ENCODE data around the gene RETREG1.

Gene RETREG1

GRCh38 chr5:16524286-16524685, 92.5 kb downstream of the RETREG1 start:
- no peak for DNase-seq (ENCODE audit: low read depth)

DNA sequence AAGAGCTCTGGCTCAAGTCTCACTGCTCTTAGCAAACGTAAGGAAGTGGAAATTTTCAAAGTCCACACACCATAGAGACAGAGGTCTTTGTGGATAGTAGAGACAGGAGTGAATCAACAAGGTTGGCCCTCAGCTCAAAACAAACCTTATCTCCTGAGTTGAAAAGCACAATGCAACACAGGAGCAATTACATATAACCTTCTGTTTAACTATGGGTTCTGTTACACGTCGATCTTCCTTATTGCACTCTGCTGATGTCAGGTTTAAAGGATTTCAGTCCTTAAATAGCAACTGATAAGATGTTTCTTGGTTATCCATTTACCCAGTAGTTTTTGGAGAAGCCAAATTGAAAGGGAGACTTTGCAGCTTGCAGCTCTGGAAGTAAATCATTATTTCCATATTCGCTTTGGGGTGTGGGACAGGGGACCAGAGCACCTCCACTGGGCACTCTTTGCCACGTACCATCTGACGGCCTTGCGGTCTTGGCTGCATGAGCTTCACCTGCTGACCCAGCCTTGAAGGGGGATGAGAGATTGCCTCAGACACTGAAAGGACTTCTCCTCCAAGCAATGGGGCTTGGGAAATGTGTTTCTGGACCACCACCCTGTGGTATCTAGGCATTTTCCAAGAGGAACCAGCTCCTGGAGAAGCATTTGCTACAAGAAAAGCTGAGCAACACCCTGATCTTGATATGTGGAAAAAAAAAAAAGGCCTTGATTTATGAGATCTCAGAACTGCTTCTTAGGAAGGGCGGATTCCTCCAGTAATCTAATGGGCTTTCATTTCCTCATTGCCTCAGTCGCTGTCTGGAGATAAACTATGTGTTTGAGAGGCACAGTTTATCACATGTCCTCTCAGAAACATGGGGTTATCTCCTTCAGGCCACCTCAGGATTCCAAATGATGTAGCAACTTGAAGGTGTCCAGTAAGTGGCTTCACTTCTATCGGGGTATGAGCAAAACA, 95.0 kb downstream of the RETREG1 start:
- no peak for DNase-seq (ENCODE audit: low read depth)

DNA sequence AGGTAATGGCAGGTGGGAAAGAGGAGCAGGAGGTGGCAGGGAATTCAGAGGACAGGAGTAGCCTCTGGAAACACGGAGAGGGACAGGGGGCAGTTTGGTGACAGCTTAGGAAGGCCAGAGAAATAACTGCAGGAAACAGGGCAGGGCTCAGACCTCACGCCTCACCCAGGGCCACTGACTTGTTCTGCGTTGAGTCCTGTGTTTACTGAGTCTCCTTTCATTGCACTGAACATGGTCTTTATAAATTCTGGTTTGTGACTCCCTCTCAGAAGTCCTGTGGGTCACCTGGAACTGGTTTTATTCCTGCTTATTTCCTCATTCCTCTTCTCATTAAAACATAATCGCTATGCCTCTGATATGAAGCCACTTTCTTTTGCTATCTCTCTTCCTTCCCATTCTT, 96.0 kb downstream of the RETREG1 start:
- no peak for DNase-seq (ENCODE audit: low read depth)

- no peak for DNase-seq (ENCODE audit: low read depth)
These were observed 97.4 kb downstream of the RETREG1 start for GRCh38 chr5:16519435-16519834.

GRCh38 chr5:16518606-16519005, 98.2 kb downstream of the RETREG1 start:
- no peak for DNase-seq (ENCODE audit: low read depth)

GRCh38 chr5:16515532-16515931, 101.3 kb downstream of the RETREG1 start:
- no peak for DNase-seq (ENCODE audit: low read depth)

GRCh38 chr5:16510098-16510497, 106.7 kb downstream of the RETREG1 start:
- DNase-seq (ENCODE audit: low read depth), result no peak

- no peak for DNase-seq (ENCODE audit: low read depth)
These were observed 107.9 kb downstream of the RETREG1 start for GRCh38 chr5:16508730-16509531.

DNA sequence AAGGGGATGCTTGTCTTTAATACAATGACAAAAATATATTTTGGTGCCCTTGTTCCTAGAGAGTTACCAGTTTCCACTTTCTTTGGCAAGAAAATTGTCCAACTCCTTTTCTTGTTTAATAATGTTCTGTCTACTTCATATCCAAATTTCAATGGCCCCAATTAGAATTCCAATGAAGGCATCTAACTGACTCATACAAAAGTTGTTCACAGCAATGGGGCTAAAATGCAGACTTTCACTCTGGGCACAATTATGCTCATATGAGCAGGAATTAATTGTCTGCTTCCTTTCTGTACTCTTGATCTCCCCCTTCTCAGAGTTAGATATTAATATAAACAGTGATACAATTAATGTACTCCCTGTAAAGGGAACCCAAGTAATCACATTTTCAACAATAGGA, 109.1 kb downstream of the RETREG1 start:
- no peak for DNase-seq (ENCODE audit: low read depth)

DNA sequence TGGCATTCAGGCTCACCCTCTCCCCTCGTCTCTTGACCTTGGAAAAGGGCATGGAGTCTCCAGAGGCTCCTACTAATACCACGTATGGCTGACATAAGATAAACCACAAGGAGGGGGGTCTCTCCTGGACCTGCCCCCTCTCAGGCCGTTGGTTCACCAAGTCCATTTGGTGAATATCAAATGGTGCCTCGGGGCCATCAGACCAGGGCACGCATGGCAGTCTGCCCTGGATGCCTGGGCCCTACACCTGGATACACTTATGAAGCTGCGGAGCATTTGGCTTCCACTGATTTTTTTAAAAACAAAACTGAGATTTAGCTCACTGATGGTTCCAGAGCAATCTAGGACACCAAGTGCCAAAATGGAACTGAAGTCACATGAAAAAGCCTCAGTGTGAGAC, 110.9 kb downstream of the RETREG1 start:
- no peak for DNase-seq (ENCODE audit: low read depth)

DNA sequence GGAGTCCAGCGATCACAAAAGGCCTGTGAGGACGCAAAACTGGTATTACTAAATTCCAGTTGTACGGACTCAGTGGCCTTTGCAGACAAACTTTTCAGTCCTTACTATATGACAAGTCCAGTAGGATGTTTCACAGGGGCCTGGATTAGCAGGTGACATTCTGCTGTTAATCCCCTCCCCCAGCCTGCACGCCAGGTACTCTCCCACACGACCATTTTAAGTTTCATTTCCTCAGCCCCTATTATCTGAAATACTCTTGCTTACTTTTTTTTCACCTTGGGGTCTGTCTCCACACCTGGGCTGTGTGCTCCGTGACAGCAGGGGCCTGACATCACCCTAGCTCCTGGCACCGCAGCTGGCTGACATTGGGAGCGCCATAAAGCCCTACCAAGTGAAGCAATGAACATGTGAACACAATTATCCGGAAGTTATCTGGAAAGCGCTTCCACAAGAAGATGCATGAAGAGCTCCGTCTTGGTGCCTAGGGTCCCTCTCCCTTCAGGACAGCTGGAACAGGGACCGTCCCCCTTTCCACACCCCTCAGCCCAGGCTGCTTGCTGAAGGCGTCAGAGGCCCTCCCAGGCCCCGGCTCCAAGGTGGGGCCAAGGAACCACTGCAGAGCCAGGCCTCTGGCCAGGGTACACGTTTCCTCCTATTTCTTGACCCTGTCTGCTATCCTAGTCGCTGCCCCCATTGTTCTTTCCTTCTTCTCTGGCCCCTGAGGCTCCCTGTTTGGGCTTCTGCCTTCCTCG, 111.5 kb downstream of the RETREG1 start:
- no peak for DNase-seq (ENCODE audit: low read depth)

DNA sequence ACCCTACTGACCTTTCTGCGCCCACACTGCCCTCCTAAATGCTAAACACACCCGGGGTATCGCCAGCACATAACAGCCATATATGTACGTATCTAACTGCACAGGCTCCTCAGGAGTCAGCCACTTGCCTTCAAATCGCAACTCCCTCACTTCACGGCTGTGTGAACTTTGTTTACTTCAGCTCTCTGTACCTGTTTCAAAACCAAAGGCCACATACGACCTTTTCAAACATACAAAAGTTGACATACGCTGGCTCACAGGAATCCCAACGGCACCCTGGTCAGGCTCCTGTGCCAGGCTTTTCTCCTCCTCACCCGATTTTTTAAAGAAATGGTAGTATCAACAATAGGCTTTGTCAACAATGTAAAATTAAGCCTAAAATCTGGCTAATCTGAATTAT, 112.2 kb downstream of the RETREG1 start:
- no peak for DNase-seq (ENCODE audit: low read depth)

- DNase-seq (ENCODE audit: low read depth), result no peak
These were observed 113.9 kb downstream of the RETREG1 start for GRCh38 chr5:16502866-16503265.

DNA sequence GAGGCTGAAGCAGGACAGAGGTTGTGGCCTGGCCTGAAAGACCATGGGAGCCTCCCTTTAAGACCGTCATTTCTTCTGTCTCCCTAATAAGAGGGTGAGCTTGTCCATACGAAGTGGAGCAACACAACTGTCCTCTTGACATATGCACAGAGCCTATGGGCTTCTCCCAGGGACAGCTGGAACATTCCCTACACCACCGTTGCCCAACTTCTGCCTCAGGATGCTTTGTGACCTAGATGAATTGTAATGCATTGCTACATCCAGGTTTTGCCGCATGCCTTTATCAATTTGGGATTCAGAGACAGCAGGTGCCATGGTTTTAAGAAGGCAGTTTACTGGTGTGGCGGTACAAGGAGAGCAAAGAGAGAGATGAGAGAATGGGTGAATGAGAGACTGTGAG, 116.8 kb downstream of the RETREG1 start:
- no peak for DNase-seq (ENCODE audit: low read depth)

GRCh38 chr5:16497546-16497945, 119.3 kb downstream of the RETREG1 start:
- DNase-seq (ENCODE audit: low read depth), result no peak

GRCh38 chr5:16493261-16493660, 123.5 kb downstream of the RETREG1 start:
- DNase-seq (ENCODE audit: low read depth), result no peak

DNA sequence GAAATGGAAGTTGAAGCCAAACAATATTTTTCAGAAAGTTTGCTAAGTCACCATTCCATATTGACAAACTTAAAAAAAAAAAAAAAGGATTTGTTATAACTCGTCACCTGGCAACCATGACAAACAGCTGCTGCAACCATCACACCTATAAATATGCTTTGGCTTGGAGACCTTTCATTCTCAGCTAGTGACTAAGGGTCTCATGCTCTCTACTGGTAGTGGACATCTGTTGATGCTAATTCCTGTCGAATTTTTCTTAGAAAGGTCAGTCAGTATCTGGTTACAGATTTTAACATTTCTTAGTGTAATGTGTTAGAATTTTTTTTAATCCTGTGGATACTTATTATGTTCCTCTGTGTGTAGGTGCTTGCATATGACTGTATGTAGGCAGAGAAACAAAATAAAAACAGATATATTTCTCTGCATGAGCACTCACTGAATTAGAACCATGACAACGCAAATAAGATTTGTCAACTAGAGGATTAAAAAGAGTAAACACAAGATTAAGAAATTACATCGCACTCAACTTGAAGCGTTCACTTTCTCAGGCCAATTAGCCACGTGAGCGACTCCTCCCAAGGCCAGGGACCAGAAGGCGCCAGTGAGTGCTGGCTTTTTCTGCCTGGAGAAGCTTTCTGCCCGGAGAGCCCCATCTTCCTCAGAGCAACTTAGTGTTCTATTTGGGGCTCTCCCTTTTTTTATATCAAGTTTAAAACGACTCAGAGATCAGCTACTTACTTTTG, 124.2 kb downstream of the RETREG1 start:
- DNase-seq (ENCODE audit: low read depth), result peak; percentile 45

GRCh38 chr5:16490911-16491310, 125.9 kb downstream of the RETREG1 start:
- DNase-seq (ENCODE audit: low read depth), result no peak

GRCh38 chr5:16489322-16489791, 127.4 kb downstream of the RETREG1 start:
- DNase-seq (ENCODE audit: low read depth), result no peak

DNA sequence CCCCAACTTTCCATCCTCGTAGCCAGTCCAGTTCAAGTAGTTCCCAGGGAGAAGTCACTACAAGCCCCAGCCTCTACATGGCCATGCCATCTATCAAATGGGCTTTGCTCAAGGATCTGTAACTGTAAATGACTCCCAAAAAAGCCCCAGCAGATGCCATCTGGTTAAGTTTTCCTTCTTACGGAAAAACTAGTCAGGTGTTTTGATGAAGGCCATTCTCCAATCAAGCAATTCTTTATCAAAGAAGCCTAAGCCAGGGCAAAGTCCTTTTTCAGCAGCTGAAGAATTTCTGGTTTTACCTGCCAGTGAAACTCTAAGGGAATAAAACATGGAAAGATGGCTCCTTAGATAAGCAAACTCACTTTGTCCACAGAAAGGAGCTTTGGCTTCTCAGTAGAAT, 129.3 kb downstream of the RETREG1 start:
- no peak for DNase-seq (ENCODE audit: low read depth)

DNA sequence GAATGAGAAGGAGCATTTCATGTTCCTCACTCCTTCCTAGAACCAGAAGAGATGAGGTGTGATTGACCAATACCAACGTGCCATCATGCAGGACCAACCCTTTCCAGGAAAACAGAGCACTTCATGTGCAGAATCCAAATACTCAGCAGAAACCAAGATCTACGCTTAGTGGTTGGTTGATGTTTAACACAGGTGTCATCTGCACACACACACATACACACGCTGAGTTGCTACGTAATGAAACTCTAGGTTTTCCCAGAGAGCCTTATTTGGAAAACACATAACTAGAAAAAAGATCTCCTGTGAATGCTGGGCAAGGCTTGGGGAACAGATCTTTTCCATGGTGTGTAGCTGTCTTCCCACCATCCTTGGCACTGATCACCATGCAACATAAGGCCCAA, 130.1 kb downstream of the RETREG1 start:
- DNase-seq (ENCODE audit: low read depth), result no peak

- no peak for DNase-seq (ENCODE audit: low read depth)
These were observed 131.1 kb downstream of the RETREG1 start for GRCh38 chr5:16485656-16486055.

All from GM04503 (cell line).